RWPE2 (cell line): ENCODE results near the gene CLEC2D.
A peak's percentile ranks its signal among the peaks of the same experiment; 100 is the strongest.

ENCODE experiments used
- ATAC-seq: fragments of 200-7000 bp; cut with Tn5 transposase; 3 replicates; pipeline ENCODE4 v1.9.1; 2021; ENCODE audit warnings: low read depth
- DNase-seq: peaks from one replicate; pipeline ENCODE4 v3.0.0-alpha.2; 2020; ENCODE audit warnings: low spot score
- H3K27ac ChIP-seq: fragments of 450-650 bp; 2 replicates; pipeline ENCODE4 v1.5.1; 2017; ENCODE audit warnings: mild to moderate bottlenecking; ENCODE audit not compliant: poor library complexity, severe bottlenecking
- H3K27me3 ChIP-seq: fragments of 250-450 bp; sonication (Bioruptor Pico); 2 replicates; pipeline ENCODE4 v1.5.1; 2021; ENCODE audit warnings: mild to moderate bottlenecking, moderate library complexity; ENCODE audit not compliant: insufficient read depth, poor library complexity, severe bottlenecking
- H3K36me3 ChIP-seq: fragments of 250-450 bp; sonication (Bioruptor Pico); 2 replicates; pipeline ENCODE4 v1.5.1; 2020; ENCODE audit warnings: low read depth, mild to moderate bottlenecking, moderate library complexity
- H3K4me1 ChIP-seq: fragments of 250-450 bp; sonication (Bioruptor Pico); 2 replicates; pipeline ENCODE4 v1.5.1; 2021; ENCODE audit warnings: mild to moderate bottlenecking, moderate library complexity; ENCODE audit not compliant: insufficient read depth, poor library complexity, severe bottlenecking
- H3K4me3 ChIP-seq: fragments of 250-450 bp; sonication (Bioruptor Pico); 2 replicates; pipeline ENCODE4 v1.5.1; 2021; ENCODE audit warnings: mild to moderate bottlenecking, moderate library complexity; ENCODE audit not compliant: severe bottlenecking
- H3K9me3 ChIP-seq: fragments of 250-450 bp; sonication (Bioruptor Pico); 2 replicates; pipeline ENCODE4 v1.5.1; 2021; ENCODE audit warnings: mild to moderate bottlenecking, moderate library complexity; ENCODE audit not compliant: severe bottlenecking
- CTCF ChIP-seq: fragments of 450-650 bp; IDR thresholded peaks from one replicate; pipeline ENCODE4 v1.5.1; 2017; ENCODE audit warnings: mild to moderate bottlenecking, moderate library complexity; ENCODE audit not compliant: poor library complexity, severe bottlenecking

Gene CLEC2D

GRCh38 chr12:9740106-9740750 lies 70.7 kb downstream of the CLEC2D start:
- Histone ChIP-seq H3K4me3 (peak overlapping the region; percentile 39), H3K9me3 (no peaks in the 10 kb centered on the region), H3K36me3 (no peaks in the 10 kb centered on the region), H3K27me3 (no peaks in the 10 kb centered on the region), H3K4me1 (no peaks in the 10 kb centered on the region), H3K27ac (no peak overlapping the region)
- ATAC-seq: no peak; the same call in 2 of the 3 replicates
- TF ChIP-seq CTCF: no peak
- DNase-seq: no peak

GRCh38 chr12:9741726-9742125 lies 72.2 kb downstream of the CLEC2D start:
- Histone ChIP-seq H3K27ac (no peak overlapping the region), H3K4me1 (no peaks in the 10 kb centered on the region), H3K36me3 (no peaks in the 10 kb centered on the region), H3K4me3 (no peak overlapping the region), H3K9me3 (no peaks in the 10 kb centered on the region), H3K27me3 (no peaks in the 10 kb centered on the region)
- no peak for TF ChIP-seq CTCF
- no peak for ATAC-seq
- DNase-seq: no peak

GRCh38 chr12:9742661-9743060 lies 73.1 kb downstream of the CLEC2D start:
- no peaks in the 10 kb centered on the region for H3K36me3 ChIP-seq
- no peak for TF ChIP-seq CTCF
- H3K4me1 ChIP-seq: no peaks in the 10 kb centered on the region
- H3K27ac ChIP-seq: no peak overlapping the region
- DNase-seq (no peak), ATAC-seq (no peak)
- no peaks in the 10 kb centered on the region for H3K27me3 ChIP-seq
- no peaks in the 10 kb centered on the region for H3K9me3 ChIP-seq
- H3K4me3 ChIP-seq: no peak overlapping the region

- TF ChIP-seq CTCF: no peak
- H3K36me3 ChIP-seq: no peaks in the 10 kb centered on the region
- no peaks in the 10 kb centered on the region for H3K9me3 ChIP-seq
- no peaks in the 10 kb centered on the region for H3K27me3 ChIP-seq
- H3K27ac ChIP-seq: no peak overlapping the region
- H3K4me3 ChIP-seq: no peak overlapping the region
- no peak for DNase-seq
- ATAC-seq: no peak
- no peaks in the 10 kb centered on the region for H3K4me1 ChIP-seq
These were observed 75.7 kb downstream of the CLEC2D start for GRCh38 chr12:9745199-9745598.
